ENCODE data around the gene SEZ6L.

DNA sequence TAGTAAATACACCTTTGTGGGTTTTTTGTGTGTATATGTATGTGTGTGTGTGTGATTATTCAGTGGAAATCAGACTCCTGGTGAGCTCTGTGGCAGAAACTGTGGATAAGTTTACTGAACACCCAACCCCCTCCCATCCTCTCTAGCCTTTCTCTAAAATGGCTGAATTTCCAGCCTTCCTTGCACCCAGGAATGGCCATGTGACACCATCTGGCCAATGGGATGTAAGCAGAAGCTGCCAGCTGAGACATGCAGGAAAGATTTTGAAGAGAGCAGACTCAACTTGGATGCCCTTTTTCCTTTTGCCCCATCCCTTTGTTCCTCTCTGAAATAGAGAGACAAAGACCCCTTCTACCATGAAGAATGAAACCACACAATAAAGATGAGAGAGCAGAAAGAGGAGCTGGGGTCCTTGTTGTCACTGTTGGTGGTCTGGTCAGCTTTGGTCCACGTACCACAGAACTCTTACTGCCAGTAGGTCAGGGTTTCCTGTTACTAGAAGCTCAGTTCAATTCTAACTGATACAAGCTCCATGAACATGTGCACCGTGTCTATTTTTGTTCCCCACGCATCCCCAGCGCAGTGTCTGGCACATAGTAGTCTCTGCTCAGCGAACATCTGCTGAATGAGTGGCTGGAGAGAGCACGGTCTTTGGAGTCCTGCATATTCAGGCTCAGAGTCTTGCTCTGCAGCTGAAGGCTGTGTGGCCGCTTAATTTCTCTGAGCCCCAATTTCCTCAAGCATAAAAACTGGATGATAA is 57.5 kb downstream of the SEZ6L start:
- no peak for TF ChIP-seq POLR2A (IDR thresholded peaks at IDR 0.05)
- TF ChIP-seq, protein P1, sequence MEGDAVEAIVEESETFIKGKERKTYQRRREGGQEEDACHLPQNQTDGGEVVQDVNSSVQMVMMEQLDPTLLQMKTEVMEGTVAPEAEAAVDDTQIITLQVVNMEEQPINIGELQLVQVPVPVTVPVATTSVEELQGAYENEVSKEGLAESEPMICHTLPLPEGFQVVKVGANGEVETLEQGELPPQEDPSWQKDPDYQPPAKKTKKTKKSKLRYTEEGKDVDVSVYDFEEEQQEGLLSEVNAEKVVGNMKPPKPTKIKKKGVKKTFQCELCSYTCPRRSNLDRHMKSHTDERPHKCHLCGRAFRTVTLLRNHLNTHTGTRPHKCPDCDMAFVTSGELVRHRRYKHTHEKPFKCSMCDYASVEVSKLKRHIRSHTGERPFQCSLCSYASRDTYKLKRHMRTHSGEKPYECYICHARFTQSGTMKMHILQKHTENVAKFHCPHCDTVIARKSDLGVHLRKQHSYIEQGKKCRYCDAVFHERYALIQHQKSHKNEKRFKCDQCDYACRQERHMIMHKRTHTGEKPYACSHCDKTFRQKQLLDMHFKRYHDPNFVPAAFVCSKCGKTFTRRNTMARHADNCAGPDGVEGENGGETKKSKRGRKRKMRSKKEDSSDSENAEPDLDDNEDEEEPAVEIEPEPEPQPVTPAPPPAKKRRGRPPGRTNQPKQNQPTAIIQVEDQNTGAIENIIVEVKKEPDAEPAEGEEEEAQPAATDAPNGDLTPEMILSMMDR (IDR thresholded peaks at IDR 0.05 in 4 of 5, conservative IDR thresholded peaks at IDR 0.05 in 1 of 5) = no peak
